Mesodermal cell (in vitro differentiated cells): ENCODE data around the gene KRT26.
"Not testable (repeated sequence)": the region's sequence is repeated elsewhere in the genome, so short reads cannot be mapped to it uniquely, and the experiment has no call there.

ENCODE experiments used
- H3K27ac ChIP-seq: 2 replicates; pipeline ENCODE4 v1.7.0; 2013; ENCODE audit warnings: mild to moderate bottlenecking, low read depth, low read length, moderate library complexity; ENCODE audit not compliant: severe bottlenecking
- H3K36me3 ChIP-seq: 2 replicates; pipeline ENCODE4 v1.7.1; 2013; ENCODE audit warnings: mild to moderate bottlenecking, low read length, moderate library complexity; ENCODE audit not compliant: control insufficient read depth, insufficient read depth
- H3K4me1 ChIP-seq: one replicate; pipeline ENCODE4 v1.7.1; 2013; ENCODE audit warnings: mild to moderate bottlenecking, low read length; ENCODE audit not compliant: insufficient read depth, control insufficient read depth, poor library complexity, severe bottlenecking
- H3K4me3 ChIP-seq: 2 replicates; pipeline ENCODE4 v1.7.0; 2013; ENCODE audit warnings: low read length, control low read depth, mild to moderate bottlenecking; ENCODE audit not compliant: insufficient read depth, poor library complexity, severe bottlenecking; ENCODE audit errors: extremely low read depth
- H3K9me3 ChIP-seq: 2 replicates; pipeline ENCODE4 v1.7.1; 2013; ENCODE audit warnings: mild to moderate bottlenecking, low read length, moderate library complexity; ENCODE audit not compliant: control insufficient read depth
- WGBS, 2 experiments: methylation state at CpG; one replicate each; pipeline ENCODE4 v1.1.5; 2013; ENCODE audit warnings: missing lambda C conversion rate in 2 of 2; ENCODE audit not compliant: insufficient coverage in 2 of 2; 5-methylcytosine and 5-hydroxymethylcytosine counted together

KRT26 gene

GRCh38 chr17:40763752-40764151 is 8.2 kb downstream of the KRT26 start:
- WGBS, 2 experiments: 100% methylated on average over 1 of the region's 1 CpG; no CpG with 5 or more reads in 1 of the 2 experiments
- Histone ChIP-seq H3K9me3 (peaks cover 11% of the 10 kb centered on the region), H3K36me3 (no peaks in the 10 kb centered on the region), H3K27ac (no peak overlapping the region), H3K4me1 (no peaks in the 10 kb centered on the region), H3K4me3 (no peak overlapping the region)

- Histone ChIP-seq H3K4me1 (no peaks in the 10 kb centered on the region), H3K4me3 (no peak overlapping the region), H3K9me3 (peaks cover 11% of the 10 kb centered on the region), H3K27ac (no peak overlapping the region), H3K36me3 (no peaks in the 10 kb centered on the region)
- no CpG with 5 or more reads among the region's 1 CpG for WGBS, 2 experiments
Measured at GRCh38 chr17:40760105-40761016, 11.6 kb downstream of the KRT26 start.

- Histone ChIP-seq H3K9me3 (peaks cover 4% of the 10 kb centered on the region), H3K4me3 (no peak within 1 kb of the TSS), H3K27ac (no peak within 1 kb of the TSS), H3K36me3 (no peaks in the 10 kb centered on the region), H3K4me1 (no peaks in the 10 kb centered on the region)
- 90 to 100% methylated on average over 3 of the region's 4 CpGs for WGBS, 2 experiments
Measured at GRCh38 chr17:40755231-40755630, 16.8 kb downstream of the KRT26 start, which contains the start of gene KRT25. Gene KRT25 (minus strand): TSS chr17:40755331. CDS start chr17:40755271, 60 bp downstream.

GRCh38 chr17:40753804-40754203 is 18.2 kb downstream of the KRT26 start:
- H3K36me3 ChIP-seq: no peaks in the 10 kb centered on the region
- H3K9me3 ChIP-seq: no peaks in the 10 kb centered on the region
- H3K4me3 ChIP-seq: no peak overlapping the region
- 80% methylated on average over 1 of the region's 3 CpGs; no CpG with 5 or more reads in 1 of the 2 experiments for WGBS, 2 experiments
- no peaks in the 10 kb centered on the region for H3K4me1 ChIP-seq
- no peak overlapping the region for H3K27ac ChIP-seq

- no peaks in the 10 kb centered on the region for H3K4me1 ChIP-seq
- no peaks in the 10 kb centered on the region for H3K9me3 ChIP-seq
- no peaks in the 10 kb centered on the region for H3K36me3 ChIP-seq
- 87 to 89% methylated on average over 12 to 13 of the region's 14 CpGs for WGBS, 2 experiments
- no peak overlapping the region for H3K27ac ChIP-seq
- H3K4me3 ChIP-seq: no peak overlapping the region
Measured at GRCh38 chr17:40751065-40751464, 20.9 kb downstream of the KRT26 start.

- 69 to 83% methylated on average over 2 of the region's 6 CpGs for WGBS, 2 experiments
- H3K4me1 ChIP-seq: no peaks in the 10 kb centered on the region
- no peak overlapping the region for H3K4me3 ChIP-seq
- no peaks in the 10 kb centered on the region for H3K36me3 ChIP-seq
- no peaks in the 10 kb centered on the region for H3K9me3 ChIP-seq
- no peak overlapping the region for H3K27ac ChIP-seq
Measured at GRCh38 chr17:40750391-40750790, 21.6 kb downstream of the KRT26 start.

GRCh38 chr17:40748666-40749065 is 23.3 kb downstream of the KRT26 start:
- no CpG with 5 or more reads among the region's 1 CpG for WGBS, 2 experiments
- H3K4me1 ChIP-seq, H3K36me3 ChIP-seq, H3K27ac ChIP-seq, H3K9me3 ChIP-seq, H3K4me3 ChIP-seq: not testable (repeated sequence)

GRCh38 chr17:40738553-40738952 is 33.4 kb downstream of the KRT26 start:
- 53 to 76% methylated on average over 4 of the region's 4 CpGs for WGBS, 2 experiments
- no peaks in the 10 kb centered on the region for H3K4me1 ChIP-seq
- H3K36me3 ChIP-seq: no peaks in the 10 kb centered on the region
- H3K27ac ChIP-seq: no peak overlapping the region
- H3K9me3 ChIP-seq: peaks cover 11% of the 10 kb centered on the region
- H3K4me3 ChIP-seq: no peak overlapping the region

GRCh38 chr17:40735016-40735415 is 37.0 kb downstream of the KRT26 start:
- Histone ChIP-seq H3K27ac (no peak overlapping the region), H3K36me3 (no peaks in the 10 kb centered on the region), H3K4me1 (no peaks in the 10 kb centered on the region), H3K9me3 (peaks cover 11% of the 10 kb centered on the region), H3K4me3 (no peak overlapping the region)
- WGBS, 2 experiments: 67% methylated on average over 1 of the region's 1 CpG; no CpG with 5 or more reads in 1 of the 2 experiments

GRCh38 chr17:40734018-40734417 is 38.0 kb downstream of the KRT26 start:
- Histone ChIP-seq H3K4me1 (no peaks in the 10 kb centered on the region), H3K27ac (no peak overlapping the region), H3K36me3 (no peaks in the 10 kb centered on the region), H3K4me3 (no peak overlapping the region), H3K9me3 (peaks cover 11% of the 10 kb centered on the region)
- WGBS, 2 experiments: 91 to 100% methylated on average over 4 to 5 of the region's 6 CpGs

- Histone ChIP-seq H3K27ac (no peak overlapping the region), H3K4me1 (no peaks in the 10 kb centered on the region), H3K36me3 (no peaks in the 10 kb centered on the region), H3K9me3 (peaks cover 11% of the 10 kb centered on the region), H3K4me3 (no peak overlapping the region)
- 50% methylated on average over 1 of the region's 1 CpG for WGBS, 2 experiments
Measured at GRCh38 chr17:40730970-40731369, 41.0 kb downstream of the KRT26 start.
